ENCODE data around the gene TRABD2A.

TRABD2A gene

DNA sequence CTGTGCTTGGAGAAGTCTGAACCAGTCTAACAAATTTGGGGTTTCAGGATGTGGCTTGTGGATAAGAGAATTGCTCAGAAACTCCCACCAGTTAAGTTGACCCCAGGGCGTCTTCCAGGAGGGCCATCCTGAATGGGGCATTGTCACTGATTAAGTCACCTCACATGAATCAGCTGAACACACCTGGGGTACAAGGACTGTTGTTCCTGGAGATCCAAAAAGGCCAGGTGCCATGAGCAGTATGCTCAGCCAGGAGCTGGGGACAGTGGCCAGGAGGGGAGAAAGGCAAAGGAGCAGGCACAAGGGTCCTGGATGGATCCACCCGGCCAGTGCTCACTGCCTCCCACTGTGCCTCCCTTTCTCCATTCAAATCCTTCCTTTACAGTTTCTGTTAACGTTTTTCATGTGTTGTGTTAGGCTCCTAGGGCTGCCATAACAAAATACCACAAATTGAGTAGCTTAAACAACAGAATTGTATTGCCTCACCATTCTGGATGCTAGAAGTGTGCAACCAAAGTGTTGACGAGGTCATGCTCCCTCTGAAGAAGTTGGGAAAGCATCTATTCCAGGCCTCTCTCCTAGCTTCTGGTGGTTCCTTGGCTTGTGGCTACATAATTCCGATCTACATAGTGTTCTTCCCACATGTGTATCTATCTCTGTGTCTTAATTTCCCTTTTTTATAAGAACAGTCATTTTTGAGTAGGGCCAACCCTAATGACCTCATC, 33.4 kb downstream of the TRABD2A start:
- no peak for DNase-seq

DNA sequence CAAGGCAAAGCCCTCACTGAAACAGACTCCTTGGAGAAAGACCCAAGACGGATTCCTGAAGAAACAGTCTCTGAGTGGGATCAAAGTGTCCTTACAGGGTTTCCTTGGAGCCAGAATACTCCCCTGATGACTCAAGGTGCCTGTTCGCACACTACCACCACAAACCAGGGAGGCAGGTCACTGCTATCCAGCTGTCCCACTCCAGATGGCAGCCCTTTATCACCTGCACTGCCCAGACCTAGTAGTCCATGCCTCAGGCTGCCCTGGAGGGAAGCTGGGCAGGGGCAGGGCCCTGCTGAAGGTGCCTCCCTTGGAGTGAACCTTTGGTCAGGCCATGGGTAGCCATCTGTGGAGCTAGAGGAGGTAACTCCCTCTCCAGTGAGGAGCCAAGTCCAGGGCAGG, 34.1 kb downstream of the TRABD2A start:
- DNase-seq, result no peak

DNA sequence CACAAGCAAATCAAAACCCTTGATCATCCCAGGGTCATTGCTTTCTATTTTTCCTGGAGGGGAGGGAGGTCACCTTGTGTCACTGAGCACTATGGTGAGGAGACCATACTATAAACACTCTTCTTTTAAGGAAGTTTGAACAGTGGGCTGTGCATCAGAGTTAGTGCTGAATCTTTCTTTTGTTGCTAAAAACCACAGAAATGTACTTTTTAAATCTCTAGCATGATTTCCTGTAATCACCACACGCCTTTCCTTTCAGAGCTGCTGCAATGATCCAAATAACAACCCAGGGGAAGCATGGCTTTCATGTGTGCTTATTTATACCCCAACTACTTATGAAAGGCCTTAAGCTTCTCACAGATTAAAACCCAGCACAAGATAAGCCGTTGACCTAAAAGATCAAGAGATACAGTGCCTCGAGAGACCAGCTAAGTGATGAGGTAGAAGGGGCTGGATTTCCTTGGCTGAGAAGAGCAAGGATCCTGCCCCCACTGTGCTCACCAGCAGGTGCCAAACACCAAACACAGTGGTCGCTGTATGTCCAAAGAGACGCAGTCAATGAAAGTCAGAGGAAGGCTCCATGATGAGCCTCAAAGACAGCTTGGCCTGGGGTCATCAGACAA, 34.7 kb downstream of the TRABD2A start:
- DNase-seq, result no peak

DNA sequence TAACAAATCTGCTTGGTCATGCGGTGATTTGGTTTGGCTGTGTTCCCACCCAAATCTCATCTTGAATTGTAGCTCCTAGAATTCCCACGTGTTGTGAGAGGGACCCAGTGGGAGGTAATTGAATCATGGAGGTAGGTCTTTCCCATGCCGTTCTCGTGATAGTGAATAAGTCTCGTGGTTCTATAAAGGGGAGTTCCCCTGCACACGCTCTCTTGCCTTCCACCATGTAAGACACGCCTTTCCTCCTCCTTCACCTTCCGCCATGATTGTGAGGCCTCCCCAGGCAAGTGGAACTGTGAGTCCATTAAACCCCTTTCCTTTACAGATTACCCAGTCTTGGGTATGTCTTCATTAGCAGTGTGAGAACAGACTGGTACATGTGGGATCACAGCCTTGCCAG, 36.7 kb downstream of the TRABD2A start:
- DNase-seq, result no peak

DNA sequence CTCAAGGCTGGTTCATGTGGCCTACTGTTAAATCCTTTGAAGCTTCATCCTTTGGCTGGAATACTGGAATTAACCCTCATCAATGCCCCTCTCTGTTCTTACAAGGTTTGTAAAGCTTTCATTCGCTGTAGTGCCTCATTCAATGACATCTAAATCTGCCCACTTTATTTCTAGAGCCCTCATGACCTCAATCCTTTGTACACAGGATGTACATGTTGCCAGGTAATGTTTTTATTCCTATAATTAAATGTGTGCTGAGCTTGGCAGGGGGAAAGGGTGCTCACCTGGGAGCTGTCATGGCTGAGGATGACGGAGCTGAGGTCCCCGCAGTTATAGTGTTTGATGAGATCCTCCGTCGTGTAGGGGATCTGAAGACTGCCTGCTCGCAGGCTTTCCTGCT, 39.3 kb downstream of the TRABD2A start:
- no peak for DNase-seq

DNA sequence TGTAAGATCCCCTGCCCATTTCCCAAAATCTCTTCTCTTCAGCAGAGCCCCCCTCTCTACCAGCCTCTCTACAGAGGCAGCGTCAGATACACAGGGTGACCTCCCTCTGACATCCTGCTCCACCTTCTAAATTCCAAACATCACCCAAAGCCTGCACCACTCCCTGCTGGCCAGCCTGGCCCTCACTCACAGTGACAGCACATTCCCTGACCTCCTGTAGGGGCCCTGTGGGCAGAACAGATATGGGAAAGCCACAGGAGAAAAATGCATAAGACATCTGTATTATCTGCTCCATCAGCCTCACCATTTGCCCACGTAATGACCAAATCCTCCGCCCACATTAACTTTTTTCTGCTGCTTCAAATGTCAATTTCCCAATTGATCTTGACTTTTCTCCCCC, 40.6 kb downstream of the TRABD2A start:
- no peak for DNase-seq

DNA sequence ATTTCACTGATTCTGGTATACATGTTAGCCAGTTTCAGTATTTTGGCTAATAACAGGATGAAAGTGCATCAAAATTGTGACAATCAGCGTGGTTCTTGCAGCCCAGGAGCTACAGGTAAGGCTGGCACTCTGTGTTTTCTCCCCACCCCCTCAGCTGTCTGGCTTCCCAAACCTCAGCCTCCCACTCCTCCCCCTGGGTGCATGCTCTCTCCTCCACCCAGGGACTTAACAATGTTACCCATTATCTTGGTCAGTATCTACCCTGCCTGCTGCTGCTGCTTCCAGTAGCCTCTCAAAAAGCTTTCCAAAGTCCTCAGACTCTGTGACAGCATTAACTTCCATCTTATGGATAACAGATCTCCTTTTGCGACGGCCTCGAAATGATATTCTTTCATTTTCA, 41.0 kb downstream of the TRABD2A start:
- no peak for DNase-seq

DNA sequence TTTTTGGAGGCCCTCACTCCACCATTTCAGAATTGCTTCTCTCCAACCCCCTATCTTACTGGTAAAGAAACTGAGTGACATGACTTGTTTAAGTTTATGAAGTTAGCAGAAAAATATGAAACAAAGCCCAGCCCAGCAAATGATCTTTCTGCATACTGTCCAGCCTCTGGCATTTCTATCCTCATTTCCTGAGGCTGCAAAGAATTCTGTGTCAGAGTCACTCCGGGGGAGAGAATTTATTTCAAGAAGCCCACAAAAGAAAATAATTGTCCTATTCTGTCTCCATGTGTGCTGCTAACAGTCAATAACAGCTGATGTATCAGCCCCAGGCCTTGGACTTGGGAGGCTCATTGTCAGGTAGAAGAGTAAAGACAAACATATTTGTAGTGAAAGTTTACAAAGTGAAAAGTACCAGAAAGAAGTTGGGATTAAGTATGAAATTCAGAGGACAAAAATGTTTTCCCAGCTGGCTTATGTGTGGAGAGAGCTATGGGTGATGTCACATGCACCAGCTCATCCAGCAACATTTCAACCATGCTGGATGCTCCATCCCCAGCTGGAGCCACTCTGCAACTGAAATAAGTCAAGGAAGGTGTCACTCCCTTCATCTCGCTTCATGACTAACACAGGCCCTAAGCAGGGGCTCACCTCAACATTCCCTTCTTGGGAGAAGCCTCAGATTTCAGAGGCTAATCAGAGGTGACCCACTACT, 42.3 kb downstream of the TRABD2A start:
- DNase-seq, result no peak

DNA sequence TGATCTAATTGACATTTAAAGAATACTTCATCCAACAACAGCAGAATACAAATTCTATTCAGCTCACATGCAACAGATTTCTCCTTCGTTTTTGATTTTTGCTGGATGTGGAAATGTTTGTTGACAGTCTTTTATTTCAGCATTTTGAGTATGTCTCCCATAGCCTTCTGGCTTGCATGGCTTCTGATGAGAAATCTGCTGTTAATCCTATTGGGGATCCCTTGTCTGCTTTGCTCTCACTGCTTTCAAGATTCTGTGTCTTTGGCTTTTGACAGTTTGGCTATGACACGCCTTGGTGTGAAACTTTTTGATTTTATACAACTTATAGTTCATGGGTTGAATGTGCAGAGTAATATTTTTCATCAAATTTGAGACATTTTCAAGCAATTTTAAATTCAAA, 44.7 kb downstream of the TRABD2A start:
- DNase-seq, result no peak

DNA sequence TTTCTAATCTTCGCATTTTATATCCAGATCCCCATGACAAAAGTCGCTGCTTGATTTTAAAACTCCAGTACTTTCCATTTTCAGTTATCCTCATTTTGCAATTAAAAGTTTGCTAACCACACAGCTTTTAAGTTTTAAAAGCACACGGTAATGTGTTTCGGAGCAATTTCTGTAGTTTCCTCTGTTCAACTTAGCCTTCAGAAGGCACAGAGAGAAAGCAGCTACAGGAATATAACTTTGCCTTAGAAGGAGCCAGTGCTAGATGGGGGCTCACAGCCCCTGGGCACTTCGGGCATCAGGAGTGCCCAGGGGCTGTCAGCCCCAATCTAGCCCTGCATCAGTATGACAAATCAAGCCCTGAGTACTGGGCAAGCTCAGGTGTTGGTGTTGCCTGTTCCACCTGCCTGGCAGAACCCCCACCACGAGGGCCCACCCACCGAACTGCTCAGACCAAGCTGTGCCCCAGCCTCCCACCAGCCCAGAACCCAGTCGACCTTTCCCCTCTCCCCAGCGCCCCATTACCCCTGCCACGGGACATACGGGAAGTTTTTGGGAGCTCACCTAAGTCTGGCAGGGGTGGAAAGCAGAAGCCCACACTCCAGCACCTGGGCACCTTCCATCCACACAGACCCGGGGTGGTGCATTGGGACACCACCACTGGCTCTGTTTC, 47.3 kb downstream of the TRABD2A start:
- no peak for DNase-seq

DNA sequence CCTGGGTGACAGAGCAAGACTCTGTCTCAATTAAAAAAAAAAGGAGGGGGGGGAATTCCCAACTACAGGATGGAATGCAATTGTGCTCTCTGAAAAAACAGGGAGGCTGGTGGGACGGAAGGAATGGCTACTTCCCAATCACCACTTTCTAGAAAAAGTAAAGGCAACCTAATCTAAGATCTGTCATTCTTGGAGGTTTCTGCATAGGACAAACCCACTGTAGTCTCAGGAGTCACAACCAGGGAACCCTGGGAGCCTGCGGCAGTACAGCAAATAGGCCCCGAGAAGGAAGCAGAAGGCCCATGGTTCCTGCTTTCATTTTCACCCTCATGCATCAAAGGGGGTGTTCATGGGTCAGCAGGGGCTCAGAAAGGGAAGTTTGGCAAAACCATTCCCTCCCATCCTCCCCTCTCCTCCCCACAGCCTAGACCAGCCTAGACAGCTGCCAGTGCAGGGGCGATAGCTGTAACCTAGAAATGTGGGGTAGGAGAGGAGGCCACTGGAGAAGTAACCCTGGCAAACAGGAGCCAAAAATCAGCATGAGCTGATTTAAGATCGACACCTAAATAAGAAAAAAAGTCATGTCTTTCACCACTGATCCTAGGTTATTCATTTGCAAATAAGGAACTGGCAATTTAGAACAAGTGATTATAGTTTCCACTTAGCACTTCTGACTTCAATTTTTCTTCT, 48.0 kb downstream of the TRABD2A start:
- no peak for DNase-seq

DNA sequence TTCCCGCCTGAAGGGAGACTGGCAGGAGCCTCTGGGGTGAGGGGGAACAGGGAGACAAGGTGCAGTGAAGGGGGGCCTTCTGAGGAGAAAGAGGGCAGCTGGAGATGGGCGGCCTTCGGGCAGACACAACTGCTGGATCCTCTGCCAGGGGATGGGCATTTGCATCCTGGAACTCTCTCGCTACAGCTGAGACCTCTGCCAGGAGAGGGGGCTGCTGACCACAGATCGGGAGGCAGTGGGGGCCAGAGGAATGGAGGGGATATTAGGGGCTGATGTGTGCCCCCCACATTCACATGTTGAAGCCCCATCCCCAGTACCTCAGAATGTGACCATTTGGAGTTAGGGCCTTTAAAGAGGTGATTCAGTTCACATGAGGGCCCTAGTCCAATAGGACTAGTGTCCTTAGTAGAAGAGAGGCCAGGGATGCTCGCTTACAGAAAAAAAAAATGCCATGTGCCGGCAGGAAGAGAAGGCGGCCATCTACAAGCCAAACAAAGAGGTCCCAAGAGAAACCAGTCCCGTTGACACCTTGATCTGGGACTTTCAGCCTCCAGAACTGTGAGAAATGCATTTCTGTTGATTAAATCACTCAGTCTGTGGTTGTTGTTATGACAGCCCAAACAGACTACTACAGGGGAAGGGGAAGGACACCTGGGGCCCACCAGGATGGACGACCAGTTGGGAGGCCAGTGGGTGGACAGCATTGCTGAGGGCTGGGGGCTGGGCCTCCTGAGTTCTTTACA, 50.0 kb downstream of the TRABD2A start:
- no peak for DNase-seq

DNA sequence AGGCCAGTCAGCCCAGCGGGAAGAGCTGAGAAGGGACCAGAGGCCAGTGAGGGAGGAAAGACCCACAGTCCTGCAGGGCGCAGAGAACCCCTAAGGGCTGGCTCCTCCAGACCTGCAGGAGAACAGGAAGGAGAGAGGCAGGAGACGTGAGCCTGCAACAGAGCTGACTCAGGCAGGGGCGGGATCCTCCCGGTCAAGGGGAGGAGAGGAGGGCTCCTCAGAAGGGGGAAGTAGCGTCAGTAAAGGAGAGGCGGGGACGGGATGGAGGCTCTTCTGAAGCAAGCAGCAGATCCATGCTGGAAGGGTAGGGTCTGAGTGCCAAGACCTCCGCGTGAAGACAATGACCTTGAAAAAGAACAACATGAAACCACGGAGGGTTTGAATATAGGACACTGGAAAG, 50.8 kb downstream of the TRABD2A start:
- DNase-seq, result no peak

DNA sequence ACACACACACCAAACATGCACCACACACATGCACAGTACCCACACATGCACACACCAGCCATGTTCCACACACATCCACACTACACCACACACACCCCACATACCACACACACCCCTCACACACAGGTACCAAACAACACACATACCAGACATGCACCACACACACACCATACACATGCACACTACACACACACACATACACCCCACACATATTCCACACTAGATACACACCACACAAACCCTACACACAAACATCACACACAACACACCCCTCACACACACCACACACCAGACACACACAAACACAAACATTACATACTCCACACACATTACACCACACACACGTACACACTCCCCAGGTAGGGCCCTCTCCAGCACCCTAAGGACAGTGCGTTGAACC, 51.2 kb downstream of the TRABD2A start:
- DNase-seq, result no peak

DNA sequence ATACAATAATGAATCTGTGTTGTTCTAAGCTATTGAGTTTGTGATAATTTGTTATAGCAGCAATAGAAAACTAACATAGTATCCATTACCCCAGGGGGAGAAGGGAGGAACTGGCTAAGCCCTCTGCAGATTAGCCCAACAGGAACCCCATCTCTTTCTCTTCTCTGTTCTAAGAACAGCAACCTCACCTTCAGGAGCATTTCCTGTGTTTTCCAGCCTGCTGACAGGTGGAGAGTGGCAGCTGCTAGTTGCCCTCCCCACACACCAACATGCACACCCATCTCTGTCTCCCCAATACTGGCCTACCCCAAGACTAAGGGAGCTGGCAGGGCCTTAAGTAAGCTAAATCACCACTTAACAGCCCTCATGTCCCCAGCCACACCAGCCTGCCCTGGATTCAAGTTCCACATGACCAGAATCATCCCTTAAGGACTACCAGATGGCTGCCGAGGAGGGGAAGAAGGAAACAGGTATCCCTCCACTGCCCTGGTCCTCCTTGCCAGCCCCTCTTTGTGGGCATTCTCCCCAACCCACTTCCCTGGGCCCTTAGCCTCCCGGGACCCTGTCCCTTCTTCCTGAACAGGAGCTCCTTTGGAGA, 52.8 kb downstream of the TRABD2A start:
- DNase-seq, result no peak

DNA sequence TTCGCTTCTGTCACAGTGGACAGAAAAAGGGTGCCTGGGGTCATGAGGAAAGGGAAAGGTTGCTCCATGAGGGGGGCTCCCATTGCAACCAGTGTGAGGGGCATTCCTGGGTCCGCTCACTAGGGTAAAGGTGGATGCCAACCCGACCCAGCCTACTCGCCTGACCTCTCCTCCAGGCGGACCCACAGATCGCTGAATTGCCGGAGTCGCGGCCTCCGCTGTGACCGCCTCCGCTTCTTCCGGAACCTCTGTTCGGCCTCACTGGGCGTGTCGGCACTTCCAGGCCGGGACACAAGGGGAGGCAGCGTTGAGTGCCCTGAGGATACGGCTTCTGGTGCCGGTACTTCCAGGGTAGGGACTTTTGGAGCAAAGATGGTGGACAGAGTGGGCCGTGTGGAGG, 57.1 kb downstream of the TRABD2A start:
- DNase-seq, result no peak

DNA sequence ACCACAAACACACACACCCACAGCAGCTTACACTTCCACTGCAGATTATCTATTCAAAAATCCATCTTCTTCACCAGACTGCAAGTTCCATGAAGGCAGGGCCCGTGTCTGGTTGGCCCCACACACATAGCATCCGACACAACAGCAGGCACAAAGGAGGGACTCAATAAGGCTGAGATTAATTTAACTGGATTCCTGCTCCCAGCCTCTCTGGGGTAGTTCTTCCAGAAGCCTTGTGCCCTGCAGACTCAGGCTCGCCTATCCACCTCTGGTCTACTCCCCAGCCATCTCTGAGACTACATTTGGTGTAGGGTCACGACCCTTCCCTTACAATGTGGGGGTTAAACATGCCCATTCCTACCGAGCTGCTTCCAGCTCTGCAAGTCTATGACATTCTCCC, 57.7 kb downstream of the TRABD2A start:
- no peak for DNase-seq

DNA sequence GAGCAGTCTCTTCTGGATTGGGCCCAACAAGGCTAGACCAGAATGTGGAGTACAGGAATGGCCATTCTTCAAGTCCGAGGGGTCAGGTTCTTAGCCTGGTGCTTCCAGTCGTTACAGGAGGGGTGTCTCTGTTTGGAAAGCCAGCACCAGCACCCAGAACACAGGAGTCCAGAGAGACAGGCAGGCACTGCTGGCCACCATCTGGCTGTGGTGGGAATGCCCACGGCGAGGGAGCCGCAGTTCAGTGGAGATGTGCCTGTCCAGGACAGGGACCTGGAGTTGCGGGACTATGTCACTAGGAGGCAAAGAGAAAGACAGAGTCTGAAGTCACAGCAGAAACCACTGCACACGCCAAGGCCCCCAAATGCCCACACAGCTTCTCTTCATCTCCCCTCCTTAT, 59.1 kb downstream of the TRABD2A start:
- DNase-seq, result no peak

DNA sequence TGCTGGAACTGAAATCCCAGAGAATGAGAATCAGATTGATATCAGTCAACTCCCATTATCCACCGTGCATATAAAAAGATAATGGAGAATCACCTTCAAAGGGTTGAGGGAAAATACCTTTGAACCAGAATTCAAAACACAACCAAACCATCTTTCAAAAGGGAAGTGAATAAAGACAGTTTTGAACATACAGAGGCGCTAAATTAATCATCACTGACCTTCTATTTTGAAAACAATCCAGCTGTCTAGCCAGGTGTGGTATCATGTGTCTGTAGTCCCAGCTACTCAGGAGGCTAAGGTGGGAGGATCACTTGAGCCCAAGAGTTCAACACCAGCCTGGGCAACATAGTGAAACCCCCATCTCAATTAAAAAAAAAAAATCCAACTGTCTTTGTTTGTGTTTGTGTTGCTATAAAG, 63.6 kb downstream of the TRABD2A start:
- no peak for DNase-seq

DNA sequence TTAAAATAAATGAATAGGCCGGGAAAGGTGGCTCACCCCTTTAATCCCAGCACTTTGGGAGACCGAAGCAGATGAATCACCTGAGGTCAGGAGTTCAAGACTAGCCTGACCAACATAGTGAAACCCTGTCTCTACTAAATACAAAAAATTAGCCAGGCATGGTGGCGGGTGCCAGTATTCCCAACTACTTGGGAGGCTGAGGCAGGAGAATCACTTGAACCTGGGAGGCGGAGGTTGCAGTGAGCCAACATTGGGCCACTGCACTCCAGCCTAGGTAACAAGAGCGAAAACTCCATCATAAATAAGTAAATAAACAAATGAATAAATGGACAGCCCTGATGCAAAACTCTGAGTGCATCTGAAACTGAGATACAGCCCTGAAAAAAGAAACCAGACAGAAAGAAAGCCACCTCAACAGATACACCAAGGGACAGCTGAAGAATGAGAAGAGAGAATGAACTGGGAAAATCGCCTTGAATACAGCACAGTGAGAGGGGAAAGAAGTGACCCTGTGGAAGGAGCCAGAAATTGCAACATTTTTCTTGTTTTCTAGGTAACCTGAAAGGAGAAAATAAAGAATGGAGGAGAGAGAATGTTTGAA, 64.4 kb downstream of the TRABD2A start:
- no peak for DNase-seq

DNA sequence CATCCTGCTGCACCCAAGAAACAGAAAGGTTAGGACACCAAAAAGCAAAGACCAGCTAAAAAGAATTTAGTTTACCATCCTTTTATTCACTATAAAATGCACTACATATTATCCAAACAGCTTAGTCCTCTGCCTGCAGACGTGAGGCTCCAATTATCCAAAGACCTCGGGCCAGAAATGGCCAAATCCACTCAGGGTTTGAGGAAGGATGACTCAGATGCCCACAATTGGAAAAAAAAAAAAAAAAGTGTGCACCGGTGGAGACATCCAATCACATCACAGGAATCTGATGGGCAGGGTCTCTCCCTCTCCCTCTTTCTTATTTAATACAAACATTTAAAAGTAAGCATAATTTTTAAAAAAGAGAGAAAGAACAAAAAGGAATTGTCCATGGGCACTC, 65.7 kb downstream of the TRABD2A start:
- no peak for DNase-seq

All from activated gamma-delta T cell (primary cell).